DMS114 treated with DMSO at 0.1 percent for 48 hours (cell line): ENCODE data around the gene PKNOX2.

Source experiments
- DNase-seq: peaks from one replicate; lab custom pipeline; 2025; ENCODE audit not compliant: unreplicated experiment; lab: John Stamatoyannopoulos, UW

Gene PKNOX2

DNA sequence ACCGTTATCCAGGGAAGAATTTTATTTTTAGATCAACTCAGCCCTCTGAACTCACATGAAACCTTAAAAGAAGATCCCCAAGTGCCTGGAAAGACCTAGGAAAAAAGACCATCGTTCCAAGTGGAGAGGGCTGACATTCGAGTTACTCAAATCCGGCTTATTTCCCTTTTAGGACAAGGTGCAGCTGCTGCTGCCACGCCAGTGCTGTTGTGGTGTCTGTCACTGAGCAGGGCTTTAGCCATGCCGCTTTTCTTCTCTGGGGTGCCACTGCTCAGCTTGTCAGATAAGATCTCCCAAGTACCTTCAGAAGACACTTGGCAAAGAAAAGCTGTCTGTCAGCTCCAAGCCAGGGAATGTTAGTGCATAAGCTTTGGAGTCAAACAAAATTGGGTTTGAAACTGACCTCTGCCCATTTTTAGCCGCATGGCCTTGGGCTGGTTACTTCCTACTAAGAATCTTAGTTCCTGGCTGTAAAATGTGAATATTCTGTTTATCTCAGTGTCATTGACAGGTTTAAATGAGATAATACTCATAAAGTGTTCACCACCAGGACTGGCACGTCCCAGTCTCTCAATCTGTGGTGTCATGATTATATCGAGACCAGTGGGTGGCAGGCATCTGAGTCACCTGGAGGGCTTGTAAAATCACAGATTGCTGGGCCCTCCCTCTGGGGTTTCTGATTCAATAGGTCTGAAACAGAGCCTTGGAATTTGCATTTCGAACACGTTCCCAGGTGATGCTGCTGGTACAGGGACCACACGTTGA lies 117.5 kb downstream of the PKNOX2 start:
- DNase-seq: no peak

GRCh38 chr11:125282596-125282914 lies 118.0 kb downstream of the PKNOX2 start:
- DNase-seq: no peak

GRCh38 chr11:125284245-125284850 lies 119.8 kb downstream of the PKNOX2 start:
- no peak for DNase-seq

- DNase-seq: no peak
These were observed 121.3 kb downstream of the PKNOX2 start for GRCh38 chr11:125285844-125286243.

- no peak for DNase-seq
These were observed 121.9 kb downstream of the PKNOX2 start for GRCh38 chr11:125286486-125286885.

GRCh38 chr11:125287491-125288210 lies 123.1 kb downstream of the PKNOX2 start:
- no peak for DNase-seq

- no peak for DNase-seq
These were observed 125.0 kb downstream of the PKNOX2 start for GRCh38 chr11:125289419-125290098.

- DNase-seq: no peak
These were observed 125.7 kb downstream of the PKNOX2 start for GRCh38 chr11:125290263-125290662.

GRCh38 chr11:125292100-125292499 lies 127.5 kb downstream of the PKNOX2 start:
- no peak for DNase-seq

GRCh38 chr11:125293596-125293995 lies 129.0 kb downstream of the PKNOX2 start:
- DNase-seq: no peak

- no peak for DNase-seq
These were observed 131.4 kb downstream of the PKNOX2 start for GRCh38 chr11:125295931-125296330.

GRCh38 chr11:125297346-125297915 lies 132.9 kb downstream of the PKNOX2 start:
- no peak for DNase-seq

DNA sequence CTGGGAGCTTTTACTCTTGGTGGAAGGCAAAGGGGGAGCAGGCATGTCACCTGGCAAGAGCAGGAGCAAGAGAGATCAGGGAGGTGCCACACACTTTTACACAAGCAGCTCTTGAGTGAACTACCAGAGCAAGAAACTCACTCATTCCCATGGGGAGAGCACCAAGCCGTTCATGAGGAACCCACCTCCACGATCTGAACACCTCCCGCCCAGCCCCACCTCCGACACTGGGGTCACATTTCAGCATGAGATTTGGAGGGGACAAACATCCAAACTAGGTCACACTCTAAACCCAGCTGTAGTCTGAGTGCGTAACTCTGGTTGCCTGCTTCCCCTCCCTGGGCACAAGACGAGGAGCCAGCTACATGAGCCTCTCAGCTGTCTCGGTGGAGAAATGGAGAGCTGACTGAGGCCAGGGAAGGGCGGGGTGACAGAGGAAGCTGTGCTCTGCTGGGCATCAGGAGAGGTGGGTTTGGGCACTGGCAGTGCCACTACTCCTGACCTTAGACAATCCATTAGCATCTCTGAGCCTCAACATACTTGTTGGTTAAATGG lies 134.6 kb downstream of the PKNOX2 start:
- DNase-seq: no peak

GRCh38 chr11:125299821-125300220 lies 135.3 kb downstream of the PKNOX2 start:
- DNase-seq: no peak

DNA sequence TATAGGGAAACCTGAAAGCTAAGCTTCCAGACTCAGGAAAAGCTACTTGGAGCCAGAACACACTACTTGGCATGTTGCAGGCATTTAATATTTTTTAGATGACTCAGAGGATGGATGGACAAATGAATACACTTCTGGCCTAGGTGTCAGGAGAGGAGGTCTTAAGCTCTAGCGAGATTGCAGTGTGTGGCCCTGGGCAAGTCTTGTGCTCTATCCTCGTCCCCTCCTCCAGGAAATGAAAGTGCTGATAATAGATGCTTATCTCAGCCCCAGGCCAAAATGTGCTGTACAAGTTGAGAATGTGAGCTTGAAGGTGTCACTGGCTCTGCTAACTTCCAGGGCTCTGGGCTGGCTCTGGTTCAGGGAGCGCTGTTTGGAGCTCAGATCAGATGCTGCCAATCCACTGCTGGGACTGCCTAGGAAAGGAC lies 136.3 kb downstream of the PKNOX2 start:
- no peak for DNase-seq

GRCh38 chr11:125301346-125301745 lies 136.8 kb downstream of the PKNOX2 start:
- no peak for DNase-seq

GRCh38 chr11:125303186-125303585 lies 138.6 kb downstream of the PKNOX2 start:
- DNase-seq: no peak

GRCh38 chr11:125303694-125304093 lies 139.1 kb downstream of the PKNOX2 start:
- DNase-seq: no peak

DNA sequence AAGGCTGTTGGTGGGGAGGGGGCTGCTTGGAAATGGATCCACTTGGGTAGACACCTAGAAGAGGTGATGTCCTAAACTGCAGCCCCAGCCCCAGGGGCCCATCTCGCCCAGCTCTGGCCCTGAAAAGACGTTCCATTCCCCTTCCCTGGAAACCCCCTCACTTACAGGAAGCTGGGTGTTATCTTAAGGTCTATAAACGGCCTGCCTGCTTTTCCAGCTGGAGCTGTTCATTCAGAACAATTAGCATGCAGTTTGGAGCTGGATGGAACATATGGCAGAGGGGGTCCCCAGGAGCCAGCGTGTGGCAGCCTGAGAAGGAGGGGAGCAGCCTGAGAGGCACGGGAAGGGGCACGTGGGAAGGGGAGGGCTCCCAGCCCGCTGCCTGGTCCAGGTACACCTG lies 139.6 kb downstream of the PKNOX2 start:
- no peak for DNase-seq

GRCh38 chr11:125304876-125305275 lies 140.3 kb downstream of the PKNOX2 start:
- DNase-seq: no peak

GRCh38 chr11:125305345-125305744 lies 140.8 kb downstream of the PKNOX2 start:
- DNase-seq: no peak
